ENCODE data around the gene KCNV2.

DNA sequence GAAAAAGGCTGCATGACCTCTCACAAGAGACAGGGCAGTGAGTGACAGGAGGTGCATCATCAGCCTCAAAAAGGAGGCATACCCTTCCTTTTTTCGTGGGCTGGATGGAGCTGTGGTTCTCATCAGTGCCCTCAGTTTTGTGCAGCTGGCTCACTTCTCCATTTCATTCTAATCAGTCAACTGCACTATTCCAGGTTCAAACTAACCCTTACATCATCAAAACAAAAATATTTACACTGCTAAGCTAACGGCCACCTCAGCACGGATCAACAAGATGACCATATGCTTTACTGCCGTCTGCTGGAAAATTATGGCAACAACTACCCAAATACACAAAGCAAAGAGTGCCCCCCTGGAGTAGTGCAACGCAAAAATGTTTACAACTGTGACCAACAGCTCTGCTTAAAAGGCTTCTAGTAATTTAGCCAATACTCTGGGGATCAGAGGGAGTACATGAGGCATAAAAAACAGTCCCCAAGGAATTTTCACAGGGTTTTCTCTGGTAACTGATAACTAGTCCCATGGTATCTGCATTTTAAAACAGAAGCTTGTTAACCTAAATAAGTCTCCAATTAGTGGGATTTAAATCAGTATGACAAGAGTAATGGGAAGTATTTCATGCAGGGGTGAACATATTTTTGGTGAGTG is 10.8 kb downstream of the KCNV2 start:
- TF ChIP-seq, protein P1, sequence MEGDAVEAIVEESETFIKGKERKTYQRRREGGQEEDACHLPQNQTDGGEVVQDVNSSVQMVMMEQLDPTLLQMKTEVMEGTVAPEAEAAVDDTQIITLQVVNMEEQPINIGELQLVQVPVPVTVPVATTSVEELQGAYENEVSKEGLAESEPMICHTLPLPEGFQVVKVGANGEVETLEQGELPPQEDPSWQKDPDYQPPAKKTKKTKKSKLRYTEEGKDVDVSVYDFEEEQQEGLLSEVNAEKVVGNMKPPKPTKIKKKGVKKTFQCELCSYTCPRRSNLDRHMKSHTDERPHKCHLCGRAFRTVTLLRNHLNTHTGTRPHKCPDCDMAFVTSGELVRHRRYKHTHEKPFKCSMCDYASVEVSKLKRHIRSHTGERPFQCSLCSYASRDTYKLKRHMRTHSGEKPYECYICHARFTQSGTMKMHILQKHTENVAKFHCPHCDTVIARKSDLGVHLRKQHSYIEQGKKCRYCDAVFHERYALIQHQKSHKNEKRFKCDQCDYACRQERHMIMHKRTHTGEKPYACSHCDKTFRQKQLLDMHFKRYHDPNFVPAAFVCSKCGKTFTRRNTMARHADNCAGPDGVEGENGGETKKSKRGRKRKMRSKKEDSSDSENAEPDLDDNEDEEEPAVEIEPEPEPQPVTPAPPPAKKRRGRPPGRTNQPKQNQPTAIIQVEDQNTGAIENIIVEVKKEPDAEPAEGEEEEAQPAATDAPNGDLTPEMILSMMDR (IDR thresholded peaks at IDR 0.05), result peak in 3 of 4 experiments; percentile 45 to 64 (median 58)
- TF ChIP-seq POLR2AphosphoS5 (IDR thresholded peaks at IDR 0.05), result peak; percentile 14
- TF ChIP-seq EP300 (IDR thresholded peaks at IDR 0.05), result no peak

All from gastroesophageal sphincter (tissue), 3 donors.